ENCODE measurements around the gene TMEM138. TPM values are rescaled to one million over a fixed set of nuclear protein-coding genes. Genes with fewer than 3 reads are reported as not detected.

The TMEM138 gene
- total and polyA plus RNA-seq, 2 of the 4 experiments (the other 2 are of a cell fraction): 16.8 to 53.2 TPM

GRCh38 chr11:61347916-61348461 lies 14.2 kb upstream of the TMEM138 start:
- H4K91ac ChIP-seq (ENCODE audit: insufficient read depth, low read depth, low read length): no peak overlapping the region
- peaks cover under 1% of the 10 kb centered on the region; the same call in 1 of the 2 replicates for H3K9me1 ChIP-seq (ENCODE audit: insufficient read depth, low read length)
- H3K9me3 ChIP-seq (ENCODE audit: control insufficient read depth, insufficient read depth, low read length): no peaks in the 10 kb centered on the region
- no peak overlapping the region for H3K27ac ChIP-seq (ENCODE audit: insufficient read depth, low read length)
- no peak overlapping the region for H2BK5ac ChIP-seq (ENCODE audit: low read depth, low read length, poor library complexity, severe bottlenecking)
- no peak overlapping the region for H2AK5ac ChIP-seq (ENCODE audit: low read depth, low read length)
- intact Hi-C loops (cut with micrococcal nuclease): no loop called here
- no peak overlapping the region for H3K4me2 ChIP-seq (ENCODE audit: low read depth, low read length)
- dilution Hi-C loops (cut with HindIII; ENCODE audit: low sequenced_read_pairs, unreplicated experiment): no loop called here
- ATAC-seq (ENCODE audit: low read depth): no peak
- H2BK20ac ChIP-seq (ENCODE audit: low read depth, low read length): no peak overlapping the region
- H4K20me1 ChIP-seq (ENCODE audit: insufficient read depth, low read length): no peaks in the 10 kb centered on the region
- H3K9ac ChIP-seq (ENCODE audit: low read depth, low read length): no peak overlapping the region
- no peaks in the 10 kb centered on the region for H3K79me1 ChIP-seq (ENCODE audit: low read depth in 1 of 2, low read length in 2 of 2)
- no peak overlapping the region for H3K14ac ChIP-seq (replicated peaks; ENCODE audit: low read depth, low read length)
- no peak overlapping the region for H3K23ac ChIP-seq (ENCODE audit: low read depth, low read length)
- no peak overlapping the region for H2BK15ac ChIP-seq (ENCODE audit: low read depth, low read length)
- DNase-seq: no peak
- H3K56ac ChIP-seq (ENCODE audit: extremely low read depth, insufficient read depth, low read length): no peak overlapping the region
- ChIA-PET CTCF (interaction anchor here (0.6 to 1.1 kb wide), 2 partner anchors 12 to 87 kb away, joined by 3 read pairs; no protein-coding TSS in a partner anchor), POLR2A (ENCODE audit: unreplicated experiment) (interaction anchor here (0.5 kb wide), 1 partner anchor 158 kb away, joined by 4 read pairs; no protein-coding TSS in a partner anchor)
- TF ChIP-seq MAZ (IDR thresholded peaks at IDR 0.05; ENCODE audit: borderline replicate concordance, low read depth, low read length) (no peak), NFE2L2 (IDR thresholded peaks at IDR 0.05; ENCODE audit: low read depth, low read length) (no peak), POLR2A (IDR thresholded peaks at IDR 0.05; ENCODE audit: low read depth, low read length) (no peak), MXI1 (IDR thresholded peaks at IDR 0.05; ENCODE audit: borderline replicate concordance, low read depth, low read length) (no peak), BHLHE40 (IDR thresholded peaks at IDR 0.05; ENCODE audit: low read depth, low read length) (no peak), MAFK (IDR thresholded peaks at IDR 0.05; ENCODE audit: low read depth, low read length) (no peak), ELK1 (IDR thresholded peaks at IDR 0.05; ENCODE audit: borderline replicate concordance, low read depth, low read length) (no peak), FOS (IDR thresholded peaks at IDR 0.05; ENCODE audit: low read depth, low read length) (no peak), CHD1 (IDR thresholded peaks at IDR 0.05; ENCODE audit: low read depth, low read length) (no peak), SMC3 (IDR thresholded peaks at IDR 0.05; ENCODE audit: low read depth, low read length) (no peak)
- H2AFZ ChIP-seq (replicated peaks; ENCODE audit: low read length, poor library complexity): no peak overlapping the region
- H3K4me1 ChIP-seq (ENCODE audit: control insufficient read depth, insufficient read depth, low read length): no peaks in the 10 kb centered on the region
- no TSS peak for BruUV-seq (replicated peaks)
- no peak overlapping the region for H2AK9ac ChIP-seq (replicated peaks; ENCODE audit: low read depth, low read length, poor library complexity)
- no peak overlapping the region for H4K5ac ChIP-seq (ENCODE audit: low read depth, low read length)
- no peak overlapping the region for H4K8ac ChIP-seq (ENCODE audit: low read depth in 2 of 2, low read length in 2 of 2)
- no peaks in the 10 kb centered on the region for H3K27me3 ChIP-seq (ENCODE audit: control insufficient read depth, insufficient read depth, low read length)
- H3K4me3 ChIP-seq (ENCODE audit: insufficient read depth, low read depth, low read length): no peak overlapping the region
- in situ Hi-C loops (cut with MboI; ENCODE audit: low sequenced_read_pairs): no loop called here
- H3K18ac ChIP-seq (ENCODE audit: low read depth, low read length): no peak overlapping the region
- 93% methylated on average over 6 of the region's 11 CpGs; no CpG with 5 or more reads in 1 of the 2 experiments for WGBS, 2 experiments (ENCODE audit: extremely low coverage in 2 of 2, insufficient read length in 1 of 2)
- H2BK120ac ChIP-seq (ENCODE audit: low read depth, low read length): no peak overlapping the region
- H3K4ac ChIP-seq (ENCODE audit: low read depth, low read length): no peak overlapping the region
- H3K36me3 ChIP-seq (ENCODE audit: control insufficient read depth, insufficient read depth, low read length): peaks cover 38% of the 10 kb centered on the region

Data from IMR-90 (cell line).